ENCODE data around the gene ISCU. TPM values are rescaled to one million over a fixed set of nuclear protein-coding genes. Genes with fewer than 3 reads are reported as not detected.

ISCU gene
- total and polyA plus RNA-seq, 8 donors = 83.3 to 256 (median 165) TPM

DNA sequence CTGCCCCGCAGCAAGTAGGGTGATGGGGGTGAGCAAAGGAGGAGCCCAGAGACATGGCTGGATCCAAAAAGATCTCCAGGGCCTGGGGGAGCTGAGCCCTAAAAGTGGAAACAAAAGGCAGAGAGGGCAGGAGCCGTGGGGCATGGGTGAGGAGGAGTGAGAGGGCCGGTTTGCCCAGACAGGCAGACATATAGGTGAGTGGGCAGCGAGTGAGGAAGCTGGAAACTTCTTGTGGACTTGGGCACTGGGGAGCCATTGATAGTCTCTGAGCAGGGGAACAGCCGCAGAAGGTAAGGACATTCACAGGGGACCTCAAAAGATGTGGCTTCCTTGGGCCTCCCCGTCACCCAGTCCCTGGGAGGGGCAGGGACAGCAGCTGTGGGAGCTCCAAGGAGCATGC is 52.2 kb downstream of the ISCU start:
- 82 to 96% (median 86%) methylated on average over 6 of the region's 6 CpGs for WGBS, 5 donors
- Histone ChIP-seq H3K4me3 (no peak overlapping the region), H3K36me3 (no peaks in the 10 kb centered on the region), H3K27me3 (peaks cover 0 to 5% (median 0%) of the 10 kb centered on the region in 3 donors), H3K4me1 (peaks cover 0 to 35% (median 21%) of the 10 kb centered on the region in 4 donors), H3K27ac (no peak overlapping the region), H3K9me3 (no peaks in the 10 kb centered on the region)
- no peak for DNase-seq
- intact Hi-C loops (cut with DNase I; ENCODE audit: low total_unique reads) = no loop called here
- TF ChIP-seq POLR2A (IDR thresholded peaks at IDR 0.05) (no peak), EP300 (IDR thresholded peaks at IDR 0.05) (no peak)

DNA sequence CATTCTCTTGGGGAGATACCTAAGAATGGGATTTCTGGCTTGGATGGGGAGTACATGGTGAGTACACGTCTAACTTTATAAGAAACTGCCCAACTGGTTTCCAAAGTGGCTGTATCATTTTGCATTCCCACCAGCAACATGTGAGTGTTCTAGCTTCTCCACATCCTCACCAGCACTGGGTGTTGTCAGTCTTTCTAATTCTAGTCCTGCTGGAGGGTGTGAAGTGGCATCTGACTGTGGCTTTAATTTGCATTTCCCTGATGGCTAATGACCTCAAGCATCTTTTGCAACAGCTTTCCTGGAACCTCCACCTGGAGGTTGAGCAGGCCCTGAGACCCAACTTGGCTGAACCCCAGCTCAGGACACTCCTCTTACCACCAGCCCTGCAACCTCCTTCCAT is 53.5 kb downstream of the ISCU start:
- intact Hi-C loops (cut with DNase I; ENCODE audit: low total_unique reads) = no loop called here
- H3K27ac ChIP-seq = no peak overlapping the region

DNA sequence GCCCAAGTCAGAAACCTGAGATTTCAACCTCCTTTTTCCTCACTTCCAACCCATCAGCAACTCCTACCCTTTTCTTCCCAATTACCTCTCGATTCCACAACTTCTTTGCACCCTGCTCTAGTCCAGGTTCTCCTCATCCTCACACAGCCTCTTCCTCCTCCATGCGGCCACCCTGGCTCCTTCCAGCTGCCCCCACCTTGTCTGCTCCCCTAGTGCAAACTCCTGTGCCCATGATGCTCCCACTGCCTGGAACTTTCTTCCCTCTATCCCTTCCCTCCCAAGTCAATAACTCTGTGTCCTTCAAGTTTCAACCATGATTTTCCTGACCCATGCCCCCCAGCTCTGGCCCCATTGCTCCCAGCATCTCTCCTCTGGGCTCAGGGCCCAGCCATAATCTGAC is 54.0 kb downstream of the ISCU start:
- DNase-seq = no peak
- intact Hi-C loops (cut with DNase I; ENCODE audit: low total_unique reads) = no loop called here
- Histone ChIP-seq H3K36me3 (no peaks in the 10 kb centered on the region), H3K4me1 (peaks cover 0 to 32% (median 17%) of the 10 kb centered on the region in 4 donors), H3K27ac (peak overlapping the region in 2 of 5 donors; percentile 11 to 48), H3K9me3 (no peaks in the 10 kb centered on the region), H3K27me3 (no peaks in the 10 kb centered on the region), H3K4me3 (no peak overlapping the region)
- TF ChIP-seq CTCF (IDR thresholded peaks at IDR 0.05) = no peak
- no peak for TF ChIP-seq EP300 (IDR thresholded peaks at IDR 0.05)
- TF ChIP-seq POLR2AphosphoS5 (IDR thresholded peaks at IDR 0.05) = no peak
- TF ChIP-seq POLR2A (IDR thresholded peaks at IDR 0.05) = no peak
- 92 to 95% (median 93%) methylated on average over 2 of the region's 2 CpGs for WGBS, 5 donors

More for the DNA sequence above, 53.5 kb downstream of the ISCU start:
- Histone ChIP-seq H3K27me3 (no peaks in the 10 kb centered on the region), H3K4me3 (no peak overlapping the region), H3K9me3 (no peaks in the 10 kb centered on the region), H3K36me3 (no peaks in the 10 kb centered on the region), H3K4me1 (peaks cover 0 to 32% (median 17%) of the 10 kb centered on the region in 4 donors)
- TF ChIP-seq EP300 (IDR thresholded peaks at IDR 0.05) (no peak), POLR2AphosphoS5 (IDR thresholded peaks at IDR 0.05) (no peak), CTCF (IDR thresholded peaks at IDR 0.05) (no peak), POLR2A (IDR thresholded peaks at IDR 0.05) (no peak)
- 56 to 91% (median 85%) methylated on average over 1 of the region's 1 CpG for WGBS, 5 donors
- no peak for DNase-seq

GRCh38 chr12:108616941-108617858 is 54.8 kb downstream of the ISCU start:
- peaks cover 0 to 6% (median 0%) of the 10 kb centered on the region in 4 donors for H3K36me3 ChIP-seq
- no peak for TF ChIP-seq POLR2A (IDR thresholded peaks at IDR 0.05)
- TF ChIP-seq EP300 (IDR thresholded peaks at IDR 0.05) = no peak
- no peak for TF ChIP-seq CTCF (IDR thresholded peaks at IDR 0.05)
- TF ChIP-seq POLR2AphosphoS5 (IDR thresholded peaks at IDR 0.05) = no peak
- peak in 1 of 2 donors; percentile 43 for DNase-seq
- intact Hi-C loops (cut with DNase I; ENCODE audit: low total_unique reads) = no loop called here
- 68 to 75% (median 73%) methylated on average over 14 of the region's 14 CpGs for WGBS, 5 donors
- H3K27me3 ChIP-seq = no peaks in the 10 kb centered on the region
- H3K27ac ChIP-seq = peak overlapping the region in 2 of 5 donors; percentile 11 to 48
- H3K4me1 ChIP-seq = peaks cover 0 to 40% (median 17%) of the 10 kb centered on the region in 4 donors
- no peak overlapping the region for H3K4me3 ChIP-seq
- no peaks in the 10 kb centered on the region for H3K9me3 ChIP-seq

Measured in stomach (tissue), 9 donors.